HG02798 (cell line): ENCODE measurements around the gene GSAP.
"Not testable (repeated sequence)": the region's sequence is repeated elsewhere in the genome, so short reads cannot be mapped to it uniquely, and the experiment has no call there.

ENCODE experiments used
- ATAC-seq: cut with Tn5 transposase; IDR thresholded peaks from one replicate; pipeline ENCODE4 v1.9.1; 2021; ENCODE audit warnings: mild to moderate bottlenecking; ENCODE audit not compliant: unreplicated experiment, poor library complexity

GSAP gene

DNA sequence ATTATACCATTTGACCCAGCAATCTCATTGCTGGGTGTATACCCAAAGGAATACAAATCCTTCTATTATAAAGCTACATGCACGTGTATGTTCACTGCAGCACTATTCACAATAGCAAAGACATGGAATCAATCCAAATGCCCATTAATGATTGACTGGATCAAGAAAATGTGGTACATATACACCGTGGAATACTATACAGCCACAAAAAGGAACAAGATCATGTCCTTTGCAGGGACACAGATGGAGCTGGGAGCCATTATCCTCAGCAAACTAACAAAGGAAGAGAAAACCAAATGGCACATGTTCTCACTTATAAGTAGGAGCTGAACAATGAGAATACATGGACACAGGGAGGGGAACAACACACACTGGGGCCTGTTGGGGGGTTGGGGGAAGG lies 82.1 kb downstream of the GSAP start:
- not testable (repeated sequence) for ATAC-seq

DNA sequence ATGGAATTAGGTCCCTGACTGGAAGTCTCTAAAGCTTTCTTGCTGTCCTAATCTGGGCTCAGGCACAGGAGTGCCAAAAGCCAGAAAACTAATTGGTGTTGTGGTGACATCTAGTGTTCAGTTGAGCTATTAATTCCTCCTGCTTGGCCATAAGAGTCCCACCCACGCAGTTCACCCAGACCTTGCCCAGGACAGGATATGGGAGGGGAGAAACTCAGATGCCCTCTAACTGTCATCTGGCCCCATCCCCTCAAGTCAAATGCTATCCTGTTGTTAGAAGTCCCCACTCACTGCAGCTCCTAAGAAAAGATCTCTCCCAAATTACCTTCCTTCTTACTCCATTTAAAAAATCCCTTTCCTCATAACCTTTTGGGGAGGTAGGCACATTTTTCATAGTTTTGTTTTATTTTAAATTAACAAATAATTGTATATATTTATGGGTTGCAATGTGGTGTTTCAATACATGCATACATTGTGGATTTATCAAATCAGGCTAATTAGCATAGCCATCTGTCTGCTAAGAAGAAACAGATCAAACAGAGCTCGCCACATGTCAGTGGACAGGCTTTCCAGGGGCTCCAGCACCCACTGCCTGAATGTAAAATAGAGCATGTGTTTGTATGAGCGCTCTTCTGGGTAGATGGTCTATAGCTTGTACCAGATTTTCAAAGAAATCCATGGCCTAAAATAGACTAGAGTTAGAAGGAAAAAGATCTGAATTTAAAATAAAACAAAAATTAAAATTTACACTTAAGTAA lies 84.0 kb downstream of the GSAP start:
- ATAC-seq: peak; percentile 83

DNA sequence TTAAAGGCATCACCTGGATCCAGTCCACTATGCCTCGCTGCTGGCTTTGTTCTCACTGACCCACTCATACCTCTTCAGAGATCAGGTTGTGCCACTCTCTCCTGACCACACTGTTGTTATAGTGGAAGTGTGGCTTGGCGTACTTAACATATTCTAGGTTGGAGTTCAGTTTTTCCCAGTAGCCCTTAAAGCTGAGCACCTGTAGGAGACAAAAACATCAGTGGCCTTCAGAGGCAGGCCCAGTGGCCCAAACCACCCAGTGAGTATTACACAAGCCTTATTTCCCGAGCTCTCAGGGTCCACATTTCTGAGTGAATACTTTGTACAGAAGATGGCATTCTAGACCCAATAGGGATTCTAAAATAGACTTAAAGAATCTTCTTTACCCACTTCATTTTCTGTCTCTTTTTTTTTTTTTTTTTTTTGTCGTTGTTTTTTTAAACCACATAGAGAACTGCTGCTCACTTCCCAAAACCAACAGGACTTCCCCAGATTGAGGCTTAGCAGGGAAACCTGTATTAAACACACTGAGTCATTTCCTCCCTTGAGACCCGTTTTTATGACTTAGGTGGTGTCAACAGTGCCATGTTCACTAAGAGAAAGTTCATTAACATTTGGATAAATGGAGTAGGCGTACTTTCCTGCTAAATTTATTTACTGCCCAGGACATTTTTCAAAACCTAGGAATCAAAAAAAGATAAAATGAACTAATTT lies 85.8 kb downstream of the GSAP start:
- peak; percentile 65 for ATAC-seq

DNA sequence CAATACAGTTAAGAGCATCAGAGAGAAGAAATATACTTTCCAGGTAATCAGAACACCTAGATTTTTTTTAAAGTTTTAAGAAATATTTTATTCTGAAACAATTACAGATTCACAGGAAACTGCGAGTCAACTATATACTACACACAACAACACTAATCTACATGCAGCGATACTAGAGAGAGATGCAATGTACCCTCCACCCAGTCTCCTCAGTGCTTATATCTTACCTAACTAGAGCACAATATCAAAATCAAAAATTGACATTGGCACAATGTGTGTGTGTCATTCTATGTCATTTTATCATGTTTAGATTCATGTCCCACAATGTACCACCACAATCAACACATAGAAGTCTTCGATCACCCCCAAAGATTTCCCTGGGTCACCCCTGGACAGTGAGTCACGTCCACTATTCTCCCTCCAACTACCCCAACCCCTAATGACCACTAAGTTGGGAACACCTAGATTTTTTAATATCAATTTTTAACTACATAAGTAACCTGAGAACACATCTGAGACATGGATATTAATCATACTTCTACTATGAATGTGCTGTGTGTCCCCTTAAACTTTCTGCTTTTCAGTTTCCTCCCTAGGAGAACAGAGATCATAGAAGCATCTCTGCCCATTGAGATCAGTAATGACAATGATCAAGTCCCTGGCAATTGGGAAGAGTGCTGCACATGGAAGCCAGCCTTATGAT lies 86.5 kb downstream of the GSAP start:
- peak; percentile 5 for ATAC-seq

DNA sequence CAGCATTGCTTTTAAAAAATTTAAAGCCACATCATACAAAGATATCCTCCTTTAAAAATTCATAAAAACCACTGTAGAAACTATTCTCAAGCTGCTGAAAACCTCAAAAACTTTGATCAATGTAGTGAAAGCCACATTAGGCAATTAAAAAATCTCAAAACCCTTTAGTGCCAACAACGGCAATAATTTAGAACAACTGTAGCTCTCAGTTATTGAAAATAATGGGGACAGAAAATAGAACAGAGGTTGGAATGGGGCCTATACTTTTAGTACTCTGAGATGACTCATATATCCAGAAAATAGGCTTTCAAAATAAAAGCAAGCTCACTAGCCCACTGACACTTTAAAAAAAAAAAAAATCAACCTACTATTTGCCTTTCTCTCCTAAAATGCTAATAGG lies 87.5 kb downstream of the GSAP start:
- ATAC-seq: no peak

DNA sequence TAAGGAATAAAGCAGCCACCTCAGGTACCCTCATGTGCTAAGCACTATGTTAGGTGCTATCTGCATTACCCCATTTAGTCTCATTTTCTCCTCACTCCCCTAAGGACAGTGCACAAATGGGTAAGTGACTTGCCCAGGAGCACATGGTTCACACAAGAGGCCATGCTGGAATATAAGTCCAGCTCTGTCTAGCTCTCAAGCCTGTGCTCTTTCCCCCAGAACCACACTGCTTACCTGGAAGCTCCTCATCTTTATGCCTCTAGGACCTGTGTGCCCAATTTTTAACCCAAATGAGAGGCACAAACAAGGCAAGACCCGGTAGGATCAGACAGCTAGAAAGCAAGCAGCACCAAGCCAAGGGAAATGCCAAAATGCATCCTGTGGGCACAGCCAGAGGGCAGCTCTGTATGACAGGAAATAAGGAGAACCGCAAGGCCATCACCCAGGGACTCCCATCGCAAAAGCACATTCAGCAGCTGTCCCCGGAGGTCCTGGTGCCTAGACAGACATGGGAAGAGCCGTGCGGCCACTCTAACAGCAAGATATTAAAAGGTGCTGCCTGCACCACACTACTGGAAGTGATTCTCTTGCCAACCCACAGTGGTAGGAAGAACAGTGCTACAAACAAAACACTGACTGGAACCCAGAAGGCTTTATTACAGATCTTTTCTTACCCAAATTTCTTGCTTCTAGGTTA lies 88.1 kb downstream of the GSAP start:
- ATAC-seq: no peak

DNA sequence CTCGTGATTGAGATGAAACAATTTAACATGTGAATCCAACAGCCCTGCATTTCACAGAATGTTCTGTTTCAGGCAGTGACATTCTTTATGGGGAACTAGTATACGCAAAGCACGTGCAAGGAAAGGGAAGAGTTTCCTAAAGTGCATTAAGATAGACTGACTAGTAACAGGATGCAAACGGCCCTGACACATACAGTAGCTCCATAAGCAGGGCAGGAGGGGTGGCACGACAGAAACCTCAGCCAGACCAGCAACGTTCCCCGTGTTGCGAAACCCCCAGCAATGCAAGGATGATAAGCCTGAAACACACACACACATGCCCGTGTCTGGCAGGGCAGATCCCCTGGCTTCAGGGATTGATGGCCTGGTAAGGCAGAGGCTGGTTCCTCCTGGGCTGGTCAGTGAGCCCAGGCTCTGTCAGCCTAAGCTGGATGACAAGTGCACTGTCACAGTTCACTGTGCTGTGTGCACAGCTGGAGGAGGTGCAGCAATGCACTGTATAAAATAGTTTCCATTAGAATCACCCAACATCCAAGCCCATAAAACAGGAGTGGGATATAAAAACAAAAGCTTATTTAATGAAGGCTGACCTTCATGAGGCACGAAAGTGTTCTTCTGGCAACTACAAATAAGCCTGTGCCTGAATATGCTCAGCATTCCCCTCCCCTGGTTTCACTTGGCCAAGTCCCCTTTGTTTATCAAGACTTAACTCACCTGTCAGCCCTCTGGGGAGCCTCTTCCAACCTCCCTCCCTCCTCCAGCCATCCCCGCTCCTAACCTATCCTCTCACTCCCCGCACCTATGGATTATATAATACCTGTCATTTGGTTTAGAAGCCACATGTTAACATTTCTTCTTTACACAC lies 88.8 kb downstream of the GSAP start:
- no peak for ATAC-seq

DNA sequence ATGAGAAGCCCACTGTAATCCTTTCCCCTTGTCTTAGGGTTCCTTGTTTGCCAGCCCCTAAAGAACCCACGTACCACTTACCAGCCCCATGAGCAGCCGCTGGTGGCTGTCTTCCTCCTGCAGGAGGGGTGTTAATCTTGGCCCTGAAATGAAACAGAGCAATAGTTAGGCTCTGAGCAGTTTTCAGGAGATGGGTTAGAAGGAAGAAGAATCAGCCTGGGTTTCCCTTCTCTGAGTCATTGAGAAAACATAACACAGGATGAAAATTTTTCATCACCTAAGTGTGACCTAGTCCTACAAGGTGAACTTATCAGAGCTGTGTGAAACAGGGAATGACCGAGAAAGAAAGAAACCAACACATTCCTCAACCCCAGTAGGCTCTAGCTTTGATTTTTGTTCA lies 90.0 kb downstream of the GSAP start:
- ATAC-seq: no peak

DNA sequence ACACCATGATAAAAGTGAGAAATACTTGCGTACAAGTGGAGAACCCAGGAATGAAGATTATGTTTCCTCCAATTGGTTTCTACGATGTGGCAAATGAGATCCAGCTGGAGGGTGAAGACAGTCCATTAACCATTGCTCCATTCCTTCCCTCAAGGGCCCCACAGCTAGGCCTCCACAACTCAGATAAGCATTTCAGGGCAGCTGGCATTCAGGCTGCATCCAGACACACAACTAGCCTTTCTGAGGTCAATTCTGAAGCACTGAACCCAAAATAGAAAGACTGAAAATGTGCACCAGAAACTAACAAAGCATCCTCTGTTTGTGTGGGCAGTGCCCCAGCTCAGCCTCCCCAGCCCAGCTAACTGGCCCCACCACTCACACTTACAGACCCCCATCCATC lies 94.8 kb downstream of the GSAP start:
- ATAC-seq: no peak

DNA sequence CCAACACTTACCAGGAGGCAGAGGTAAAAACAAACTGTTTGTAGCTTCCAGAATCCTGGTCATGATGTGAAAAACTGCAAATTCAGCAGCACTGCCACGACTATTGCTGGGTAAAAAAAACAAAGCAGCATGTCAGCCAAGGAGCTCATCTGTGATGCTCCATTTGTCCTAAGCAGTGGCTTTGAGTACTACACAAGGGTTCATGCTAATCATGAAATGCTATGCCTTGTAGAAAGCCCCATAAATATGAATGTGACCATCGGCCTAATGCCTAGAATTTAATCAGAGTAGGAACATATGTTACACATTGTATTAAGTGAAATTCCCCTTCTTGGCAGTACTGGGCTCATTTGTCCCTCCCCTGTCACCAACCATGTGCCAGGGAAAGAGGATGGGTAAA lies 95.4 kb downstream of the GSAP start:
- ATAC-seq: no peak

DNA sequence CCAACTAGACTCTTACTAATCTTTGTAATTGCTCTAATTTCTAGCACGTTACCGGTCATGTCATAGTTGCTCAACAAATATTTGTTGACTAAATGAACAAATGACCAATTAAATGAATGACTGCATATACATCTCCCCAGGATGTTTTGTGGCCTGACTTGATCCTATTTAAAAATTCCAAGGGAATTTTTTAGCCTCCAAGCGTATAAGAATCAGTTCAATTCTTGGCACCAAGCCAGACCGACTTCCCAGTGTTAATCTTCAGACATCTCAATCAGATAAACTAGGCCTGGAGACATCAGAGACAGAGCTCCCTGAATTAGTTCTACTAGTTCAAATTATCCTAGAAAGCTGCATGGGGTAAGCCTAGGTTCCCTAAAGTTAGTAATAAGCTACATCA lies 96.0 kb downstream of the GSAP start:
- no peak for ATAC-seq

DNA sequence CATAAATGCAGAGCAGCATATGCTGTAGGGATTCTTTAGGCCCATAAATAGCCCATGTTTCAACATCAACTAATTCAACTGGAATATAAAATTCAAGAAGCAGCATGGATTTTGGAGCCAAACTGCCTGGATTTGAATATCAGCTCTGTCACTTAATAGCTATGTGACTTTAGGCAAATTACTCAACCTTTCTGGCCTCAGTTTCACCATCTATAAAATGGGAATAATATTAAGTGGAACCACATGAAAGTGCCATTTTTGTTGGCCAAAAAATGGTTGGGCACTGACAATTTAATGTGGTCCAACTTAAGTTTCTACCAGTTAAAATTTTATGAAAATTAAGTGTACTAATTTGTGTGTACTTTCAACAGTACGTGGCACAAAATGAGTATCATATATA lies 98.1 kb downstream of the GSAP start:
- ATAC-seq: no peak

DNA sequence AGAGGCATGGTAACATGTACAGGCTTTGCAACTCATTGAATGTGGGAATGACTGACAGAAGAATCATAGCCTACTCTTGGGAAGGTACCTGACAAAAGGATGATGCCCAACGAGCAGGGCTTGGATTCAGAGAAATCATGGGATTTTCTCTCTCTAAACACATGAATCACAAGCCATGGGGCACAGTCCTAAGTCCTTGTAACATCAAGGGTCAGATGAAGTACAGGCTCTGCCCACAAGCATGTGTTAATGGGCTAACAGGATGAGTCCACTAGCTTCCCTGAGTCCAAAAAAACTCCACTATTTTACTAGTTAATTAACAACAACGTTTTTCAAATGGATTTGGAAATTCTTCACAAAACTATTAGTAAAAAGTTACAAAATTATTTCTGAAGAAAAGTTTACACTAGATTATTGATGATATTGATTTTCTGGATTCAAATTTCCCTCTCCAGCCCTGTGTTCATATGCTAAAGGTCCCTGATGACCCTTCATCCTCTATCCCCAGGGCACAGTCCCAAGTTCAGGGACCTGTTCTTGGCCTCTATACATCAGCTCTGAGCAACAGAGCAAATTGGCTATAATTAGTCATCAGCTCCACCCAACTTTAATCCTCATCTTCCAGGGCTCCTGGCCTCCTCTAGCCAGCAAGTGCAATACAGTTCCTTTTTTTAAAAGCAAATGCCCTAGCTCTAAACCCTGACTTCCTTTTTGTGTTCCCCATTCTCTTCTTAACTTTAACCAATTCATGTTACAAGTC lies 99.8 kb downstream of the GSAP start:
- ATAC-seq: no peak

DNA sequence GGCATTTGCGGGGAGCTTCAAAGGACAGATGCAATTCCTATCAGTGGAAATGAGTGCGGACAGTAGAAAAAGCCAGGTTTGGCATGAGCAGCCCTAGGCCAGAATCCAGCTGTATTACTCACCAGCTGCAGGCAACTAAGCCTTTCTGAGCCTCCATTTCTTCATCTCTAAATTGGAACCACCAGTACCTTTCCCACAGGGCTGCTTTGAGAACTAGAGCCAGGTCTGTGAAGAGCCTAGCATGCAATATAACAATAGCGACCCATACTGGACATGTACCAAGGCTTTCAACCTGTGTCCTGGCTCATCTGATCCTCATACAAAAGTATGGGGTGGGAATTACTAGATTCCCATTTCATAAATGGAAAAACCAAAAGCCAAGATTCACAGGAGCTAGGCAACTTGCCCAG lies 101.0 kb downstream of the GSAP start:
- ATAC-seq: no peak

DNA sequence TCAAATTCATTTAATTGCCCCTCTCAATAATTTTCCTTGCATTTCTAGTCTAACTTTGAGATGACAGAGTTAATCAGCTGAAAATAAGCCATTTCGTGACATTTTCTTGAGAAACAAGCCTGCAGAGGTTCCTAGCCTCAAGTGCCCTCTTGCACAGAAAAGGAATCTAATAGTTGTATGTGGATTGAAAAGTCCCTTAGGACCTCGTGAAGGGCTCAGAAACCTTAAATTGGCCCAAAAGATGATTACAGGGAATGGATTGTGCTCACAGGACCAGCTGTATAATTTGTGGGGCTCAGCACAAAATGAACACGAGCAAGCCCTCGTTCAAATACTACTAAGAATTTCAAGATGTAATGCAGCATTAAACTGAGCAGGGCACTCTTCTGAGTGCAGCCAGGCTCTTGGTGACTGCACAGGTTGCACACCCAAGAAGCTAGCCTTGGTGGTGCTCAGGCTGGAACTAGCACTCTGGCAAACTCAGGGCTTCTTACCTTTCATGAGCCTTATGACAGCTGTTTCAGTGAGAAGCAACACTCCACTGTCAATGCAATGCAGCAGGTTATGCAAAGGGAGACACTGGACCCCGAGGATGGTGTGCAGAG lies 102.2 kb downstream of the GSAP start:
- ATAC-seq: no peak

DNA sequence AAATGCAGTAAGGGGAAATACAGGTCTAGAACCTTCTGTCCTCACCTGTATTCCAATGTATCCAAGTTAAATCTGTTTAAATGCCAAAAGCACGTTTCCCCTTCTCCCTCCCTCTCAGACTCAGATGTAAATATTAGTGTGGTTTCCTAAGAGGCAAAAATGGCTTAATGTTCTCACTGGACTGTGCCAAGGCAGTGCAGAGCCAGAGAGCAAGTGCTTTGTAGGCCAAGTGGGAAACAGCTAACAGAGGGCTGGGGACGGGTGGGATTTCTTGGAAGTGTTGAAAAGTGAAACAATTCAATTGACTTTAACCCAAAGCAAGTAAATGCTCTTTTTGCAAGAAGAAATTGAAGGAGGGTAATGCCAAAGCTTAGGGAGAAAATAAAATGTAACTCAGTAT lies 103.1 kb downstream of the GSAP start:
- ATAC-seq: no peak

DNA sequence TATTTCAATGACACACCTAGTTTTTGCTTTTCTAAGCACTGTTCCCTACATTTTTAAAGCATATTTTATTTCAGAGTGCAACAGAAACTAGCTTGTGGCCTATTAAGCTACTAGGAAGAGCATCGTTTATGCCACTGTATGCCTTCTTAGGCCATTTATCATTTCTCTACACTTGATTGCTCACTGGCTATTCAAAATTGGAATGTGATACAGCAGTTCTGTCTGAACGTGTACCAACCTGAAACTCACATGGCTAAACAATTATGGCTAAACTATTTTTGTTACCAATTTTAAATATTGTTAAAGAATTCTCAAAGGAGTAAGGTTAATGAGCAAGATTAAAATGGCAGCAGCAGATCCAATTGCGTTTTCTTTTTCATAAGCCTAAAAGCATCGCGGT lies 105.2 kb downstream of the GSAP start:
- no peak for ATAC-seq

DNA sequence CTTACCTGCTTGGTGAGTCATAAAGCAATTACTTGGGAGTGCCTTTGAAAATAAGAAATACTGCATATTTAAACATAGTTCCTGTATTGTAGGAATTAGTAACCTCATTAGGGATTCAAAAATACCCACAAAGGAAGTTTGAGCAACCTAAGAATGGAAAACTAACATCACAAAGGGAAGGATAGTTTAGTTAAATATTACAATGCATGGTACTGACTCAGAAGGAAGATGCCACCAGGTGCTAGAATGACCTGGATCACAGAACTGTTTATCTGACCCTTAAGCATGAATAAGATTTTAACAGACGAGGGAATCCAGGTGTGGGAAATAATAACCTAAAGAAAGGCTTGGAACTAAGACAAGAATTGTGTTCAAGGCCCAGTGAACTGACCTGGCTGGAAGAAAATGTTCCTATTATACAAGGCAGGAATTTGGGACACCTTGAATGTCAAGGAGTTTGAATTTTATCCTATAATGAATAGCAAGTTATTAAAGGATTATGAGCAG lies 106.4 kb downstream of the GSAP start:
- ATAC-seq: no peak

DNA sequence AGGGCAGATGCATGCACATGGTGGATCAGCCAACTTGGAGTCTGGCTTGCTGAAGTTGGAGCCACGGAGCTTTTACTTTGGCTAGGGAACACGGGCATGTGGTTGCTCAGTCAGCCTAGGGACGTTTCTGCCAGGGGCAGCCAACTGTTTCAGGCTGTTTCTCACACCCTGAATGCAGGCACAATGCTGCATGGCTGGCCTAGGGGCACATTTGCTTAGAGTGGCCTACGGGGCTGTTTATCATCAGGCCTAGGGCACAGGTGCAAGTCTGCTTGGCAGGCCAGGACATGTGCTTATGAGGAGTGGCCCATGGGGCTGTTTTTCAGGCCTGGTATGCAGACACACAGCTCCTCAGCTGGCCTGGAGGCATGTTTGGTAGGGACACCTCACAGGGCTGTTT lies 107.4 kb downstream of the GSAP start:
- no peak for ATAC-seq
